A673 (cell line): ENCODE results near the gene CTNNA1. TPM values are rescaled to one million over a fixed set of nuclear protein-coding genes. Genes with fewer than 3 reads are reported as not detected.

Experiments
- BruUV-seq: library from RNA; stranded (reverse); fragments of 400-500 nt; replicated peaks from 2 replicates; lab custom pipeline; 2021; lab: Mats Ljungman, UMichigan
- CTCF ChIA-PET: fragments of 300-600 bp; sonication (Branson Sonifier 250); formaldehyde crosslinking; loops from one replicate; lab custom pipeline; 2022; ENCODE audit warnings: antibody characterized with exemption; lab: Charles Lee
- POLR2A ChIA-PET: fragments of 300-600 bp; sonication (Branson Sonifier 250); formaldehyde crosslinking; loops from one replicate; lab custom pipeline; 2022; ENCODE audit warnings: antibody characterized with exemption; ENCODE audit not compliant: low non-redundant PET; lab: Charles Lee
- DNase-seq: peaks from one replicate; pipeline ENCODE4 v3.0.0-alpha.2; 2015; ENCODE audit warnings: low spot score
- H3K27ac ChIP-seq: fragments of 200-600 bp; sonication (generic); 2 replicates; pipeline ENCODE4 v1.5.1; 2016; ENCODE audit warnings: mixed run types, low read depth, mild to moderate bottlenecking, mixed read lengths, antibody characterized with exemption, low read length; ENCODE audit not compliant: poor library complexity, severe bottlenecking
- H3K27me3 ChIP-seq: fragments of 200-600 bp; sonication (generic); replicated peaks from 2 replicates; pipeline ENCODE4 v1.6.1; 2017; ENCODE audit warnings: mixed run types, low read depth, mild to moderate bottlenecking, mixed read lengths, antibody characterized with exemption, low read length; ENCODE audit not compliant: insufficient read depth, poor library complexity
- H3K36me3 ChIP-seq: fragments of 200-600 bp; sonication (generic); 2 replicates; pipeline ENCODE4 v1.6.1; 2016; ENCODE audit warnings: mixed run types, mild to moderate bottlenecking, mixed read lengths, antibody characterized with exemption, low read length; ENCODE audit not compliant: insufficient read depth, poor library complexity, severe bottlenecking
- H3K4me1 ChIP-seq: fragments of 200-600 bp; sonication (generic); 2 replicates; pipeline ENCODE4 v1.6.1; 2017; ENCODE audit warnings: mixed run types, mild to moderate bottlenecking, mixed read lengths, antibody characterized with exemption, low read length; ENCODE audit not compliant: insufficient read depth, poor library complexity, severe bottlenecking
- H3K4me3 ChIP-seq: fragments of 200-600 bp; sonication (generic); 2 replicates; pipeline ENCODE4 v1.5.1; 2016; ENCODE audit warnings: low read depth, mixed run types, mild to moderate bottlenecking, mixed read lengths, low read length; ENCODE audit not compliant: poor library complexity, severe bottlenecking
- H3K9me3 ChIP-seq: fragments of 200-600 bp; sonication (generic); 2 replicates; pipeline ENCODE4 v1.6.1; 2016; ENCODE audit warnings: mixed run types, low read depth, mild to moderate bottlenecking, mixed read lengths, antibody characterized with exemption, low read length; ENCODE audit not compliant: poor library complexity, severe bottlenecking
- CTCF ChIP-seq: fragments of 300-800, 200-600 bp; sonication (generic); conservative IDR thresholded peaks from 2 replicates; pipeline ENCODE4 v1.5.1; 2017; ENCODE audit warnings: low read depth, mild to moderate bottlenecking, antibody characterized with exemption, low read length, moderate library complexity, mixed read lengths
- EZH2 ChIP-seq: fragments of 200-600 bp; sonication (generic); IDR thresholded peaks from 2 replicates; pipeline ENCODE4 v1.6.1; 2017; ENCODE audit warnings: borderline replicate concordance, low read depth, mild to moderate bottlenecking, mixed read lengths, antibody characterized with exemption, low read length; ENCODE audit not compliant: poor library complexity, severe bottlenecking
- intact Hi-C: fragments of 100-400 bp; cut with micrococcal nuclease; formaldehyde crosslinking; loops from one replicate; pipeline ENCODE4 v1.10.0; 2022; ENCODE audit not compliant: unreplicated experiment
- total RNA-seq: library from RNA; stranded (reverse); gene quantifications from 2 replicates; pipeline ENCODE4 v1.2.3, GENCODE V29; 2021

Gene CTNNA1
- total RNA-seq, 1 experiment from 2014 or later, result 249 TPM

GRCh38 chr5:138934971-138935370 lies 181.7 kb downstream of the CTNNA1 start:
- Histone ChIP-seq H3K4me1 (no peaks in the 10 kb centered on the region), H3K27ac (no peak overlapping the region), H3K9me3 (no peaks in the 10 kb centered on the region), H3K27me3 (no peaks in the 10 kb centered on the region), H3K4me3 (no peak overlapping the region), H3K36me3 (peaks cover 39% of the 10 kb centered on the region)
- ChIA-PET POLR2A (no interaction called here), CTCF (no interaction called here)
- no TSS peak for BruUV-seq
- intact Hi-C loops, result loop anchor here (10.0 kb wide), 1 partner anchor 290 kb away; no protein-coding TSS in a partner anchor
- no peak for DNase-seq
- TF ChIP-seq CTCF (no peak), EZH2 (no peak)

GRCh38 chr5:138935466-138935865 lies 182.2 kb downstream of the CTNNA1 start:
- TF ChIP-seq EZH2 (no peak), CTCF (no peak)
- no peak for DNase-seq
- no peaks in the 10 kb centered on the region for H3K27me3 ChIP-seq
- intact Hi-C loops, result loop anchor here (10.0 kb wide), 1 partner anchor 291 kb away; no protein-coding TSS in a partner anchor
- BruUV-seq, result no TSS peak
- no peak overlapping the region for H3K4me3 ChIP-seq
- peaks cover 34% of the 10 kb centered on the region for H3K36me3 ChIP-seq
- H3K4me1 ChIP-seq, result no peaks in the 10 kb centered on the region
- no peaks in the 10 kb centered on the region for H3K9me3 ChIP-seq
- CTCF ChIA-PET, result no interaction called here
- POLR2A ChIA-PET, result no interaction called here
- H3K27ac ChIP-seq, result no peak overlapping the region

GRCh38 chr5:138936225-138936967 lies 183.2 kb downstream of the CTNNA1 start:
- Histone ChIP-seq H3K36me3 (peaks cover 25% of the 10 kb centered on the region), H3K4me3 (no peak overlapping the region)

More at GRCh38 chr5:138936225-138936967, 183.2 kb downstream of the CTNNA1 start:
- DNase-seq, result no peak
- H3K27me3 ChIP-seq, result no peaks in the 10 kb centered on the region
- intact Hi-C loops, result loop anchor here (10.0 kb wide), 1 partner anchor 292 kb away; no protein-coding TSS in a partner anchor
- no peaks in the 10 kb centered on the region for H3K4me1 ChIP-seq
- no peak overlapping the region for H3K27ac ChIP-seq
- ChIA-PET CTCF (no interaction called here), POLR2A (no interaction called here)
- TF ChIP-seq CTCF, result no peak
- no peak for TF ChIP-seq EZH2
- H3K9me3 ChIP-seq, result no peaks in the 10 kb centered on the region
- BruUV-seq, result no TSS peak
